GM12878 (cell line): ENCODE data around the gene FAM25A. TPM values are rescaled to one million over a fixed set of nuclear protein-coding genes. Genes with fewer than 3 reads are reported as not detected.

Experiments used
- ATF7 ChIP-seq: fragments of 450-650 bp; IDR thresholded peaks from 2 replicates; pipeline ENCODE4 v1.6.1; 2016; ENCODE audit warnings: low read depth, mild to moderate bottlenecking
- BACH1 ChIP-seq: fragments of 450-650 bp; IDR thresholded peaks from 2 replicates; pipeline ENCODE4 v1.6.1; 2017; ENCODE audit warnings: mild to moderate bottlenecking, borderline replicate concordance
- BHLHE40 ChIP-seq, 2 experiments: fragments of 450-650 bp in 1 of 2; IDR thresholded peaks; 2 replicates each; pipeline ENCODE4 v1.6.1; 2011 to 2017; ENCODE audit warnings: low read depth in 2 of 2, borderline replicate concordance in 1 of 2, improper control_type of control experiment in 1 of 2, low read length in 1 of 2, mild to moderate bottlenecking in 1 of 2
- BRCA1 ChIP-seq: IDR thresholded peaks from 2 replicates; pipeline ENCODE4 v1.6.1; 2011; ENCODE audit warnings: low read depth, low read length, improper control_type of control experiment
- ETV6 ChIP-seq, 2 experiments: fragments of 450-650 bp in 1 of 2; IDR thresholded peaks in 1 of 2; conservative IDR thresholded peaks in 1 of 2; 2 replicates each; pipeline ENCODE4 v1.6.1; 2014; ENCODE audit warnings: antibody characterized with exemption in 1 of 2, borderline replicate concordance in 1 of 2, low read depth in 1 of 2, mild to moderate bottlenecking in 1 of 2, moderate library complexity in 1 of 2
- FOXK2 ChIP-seq: fragments of 450-650 bp; IDR thresholded peaks from 2 replicates; pipeline ENCODE4 v1.6.1; 2017; ENCODE audit warnings: mild to moderate bottlenecking, moderate library complexity
- NFXL1 ChIP-seq: fragments of 450-650 bp; IDR thresholded peaks from 2 replicates; pipeline ENCODE4 v1.6.1; 2017; ENCODE audit warnings: antibody characterized with exemption, mild to moderate bottlenecking, borderline replicate concordance
- NR2F1 ChIP-seq: fragments of 450-650 bp; conservative IDR thresholded peaks from 2 replicates; pipeline ENCODE4 v1.6.1; 2017; ENCODE audit warnings: mild to moderate bottlenecking
- PAX8 ChIP-seq: fragments of 450-650 bp; IDR thresholded peaks from 2 replicates; pipeline ENCODE4 v1.6.1; 2017; ENCODE audit warnings: mild to moderate bottlenecking, moderate library complexity
- PML ChIP-seq: IDR thresholded peaks from 2 replicates; pipeline ENCODE4 v1.6.1; 2012; ENCODE audit warnings: low read length, inconsistent platforms
- REST ChIP-seq: IDR thresholded peaks from 2 replicates; pipeline ENCODE4 v1.6.1; 2012; ENCODE audit warnings: mild to moderate bottlenecking, low read depth, low read length
- SIN3A ChIP-seq: IDR thresholded peaks from 2 replicates; pipeline ENCODE4 v1.6.1; 2012; ENCODE audit warnings: low read depth, low read length, improper control_type of control experiment
- SPI1 ChIP-seq: IDR thresholded peaks from 2 replicates; pipeline ENCODE4 v1.6.1; 2011; ENCODE audit warnings: low read depth, mild to moderate bottlenecking, low read length, moderate library complexity, borderline replicate concordance; ENCODE audit not compliant: insufficient read depth
- SREBF2 ChIP-seq: IDR thresholded peaks from 2 replicates; pipeline ENCODE4 v1.6.1; 2012; ENCODE audit warnings: mild to moderate bottlenecking, low read length
- STAT3 ChIP-seq: IDR thresholded peaks from 2 replicates; pipeline ENCODE4 v1.6.1; 2011; ENCODE audit warnings: low read depth, low read length, improper control_type of control experiment
- SUZ12 ChIP-seq: fragments of 200-600 bp; sonication (generic); IDR thresholded peaks from one replicate; pipeline ENCODE4 v1.6.1; 2018; ENCODE audit warnings: antibody characterized with exemption, mild to moderate bottlenecking; ENCODE audit not compliant: unreplicated experiment
- TAF1 ChIP-seq: IDR thresholded peaks from 2 replicates; pipeline ENCODE4 v1.6.1; 2011; ENCODE audit warnings: mild to moderate bottlenecking, low read depth, low read length, borderline replicate concordance
- TARDBP ChIP-seq: IDR thresholded peaks from 2 replicates; pipeline ENCODE4 v1.6.1; 2016; ENCODE audit warnings: borderline replicate concordance
- ZBED1 ChIP-seq: IDR thresholded peaks from 2 replicates; pipeline ENCODE4 v1.6.1; 2016; ENCODE audit warnings: borderline replicate concordance
- polyA plus RNA-seq, 11 experiments: library from polyadenylated mRNA; depleted of rRNA in 4 of 11; unstranded in 6 of 11; stranded (reverse) in 5 of 11; fragments of >200 nt; fragmentation: Nextera tagmentation in 4 of 11; fragmentation: Illumina TruSeq in 1 of 11; extraction: Ambion mirVana in 4 of 11; extraction: Trizol in 1 of 11; gene quantifications; 1 replicate in 1 of 11; 2 replicates in 10 of 11; pipeline versions ENCODE4 v1.2.1 to v1.2.3, GENCODE V29; 2011 to 2016; ENCODE audit warnings: inconsistent platforms in 2 of 11, missing spikeins in 2 of 11, low read depth in 1 of 11
- total RNA-seq, 4 experiments: library from RNA; depleted of rRNA in 3 of 4; stranded (reverse); fragments of >200 nt in 3 of 4; fragmentation: Illumina TruSeq in 1 of 4; extraction: Trizol in 1 of 4; gene quantifications; 2 replicates each; pipeline versions ENCODE4 v1.2.1 to v1.2.3, GENCODE V29; 2013 to 2021
- TF ChIP-seq, protein P1 (sequence below): IDR thresholded peaks from 2 replicates; pipeline ENCODE4 v1.6.1; 2012; ENCODE audit warnings: improper control_type of control experiment, low read depth, low read length; ENCODE audit not compliant: insufficient replicate concordance
- TF ChIP-seq, protein P2 (sequence below): IDR thresholded peaks from 2 replicates; pipeline ENCODE4 v1.6.1; 2011; ENCODE audit warnings: borderline replicate concordance, low read depth, mild to moderate bottlenecking, moderate library complexity, mixed read lengths, low read length; ENCODE audit not compliant: insufficient read depth; ENCODE audit errors: extremely low read length

Gene FAM25A
- total and polyA plus RNA-seq, 10 of the 15 experiments (the other 5 are each of a cell fraction or from before 2014, with no cell fraction given): not detected

- TF ChIP-seq, protein P1, sequence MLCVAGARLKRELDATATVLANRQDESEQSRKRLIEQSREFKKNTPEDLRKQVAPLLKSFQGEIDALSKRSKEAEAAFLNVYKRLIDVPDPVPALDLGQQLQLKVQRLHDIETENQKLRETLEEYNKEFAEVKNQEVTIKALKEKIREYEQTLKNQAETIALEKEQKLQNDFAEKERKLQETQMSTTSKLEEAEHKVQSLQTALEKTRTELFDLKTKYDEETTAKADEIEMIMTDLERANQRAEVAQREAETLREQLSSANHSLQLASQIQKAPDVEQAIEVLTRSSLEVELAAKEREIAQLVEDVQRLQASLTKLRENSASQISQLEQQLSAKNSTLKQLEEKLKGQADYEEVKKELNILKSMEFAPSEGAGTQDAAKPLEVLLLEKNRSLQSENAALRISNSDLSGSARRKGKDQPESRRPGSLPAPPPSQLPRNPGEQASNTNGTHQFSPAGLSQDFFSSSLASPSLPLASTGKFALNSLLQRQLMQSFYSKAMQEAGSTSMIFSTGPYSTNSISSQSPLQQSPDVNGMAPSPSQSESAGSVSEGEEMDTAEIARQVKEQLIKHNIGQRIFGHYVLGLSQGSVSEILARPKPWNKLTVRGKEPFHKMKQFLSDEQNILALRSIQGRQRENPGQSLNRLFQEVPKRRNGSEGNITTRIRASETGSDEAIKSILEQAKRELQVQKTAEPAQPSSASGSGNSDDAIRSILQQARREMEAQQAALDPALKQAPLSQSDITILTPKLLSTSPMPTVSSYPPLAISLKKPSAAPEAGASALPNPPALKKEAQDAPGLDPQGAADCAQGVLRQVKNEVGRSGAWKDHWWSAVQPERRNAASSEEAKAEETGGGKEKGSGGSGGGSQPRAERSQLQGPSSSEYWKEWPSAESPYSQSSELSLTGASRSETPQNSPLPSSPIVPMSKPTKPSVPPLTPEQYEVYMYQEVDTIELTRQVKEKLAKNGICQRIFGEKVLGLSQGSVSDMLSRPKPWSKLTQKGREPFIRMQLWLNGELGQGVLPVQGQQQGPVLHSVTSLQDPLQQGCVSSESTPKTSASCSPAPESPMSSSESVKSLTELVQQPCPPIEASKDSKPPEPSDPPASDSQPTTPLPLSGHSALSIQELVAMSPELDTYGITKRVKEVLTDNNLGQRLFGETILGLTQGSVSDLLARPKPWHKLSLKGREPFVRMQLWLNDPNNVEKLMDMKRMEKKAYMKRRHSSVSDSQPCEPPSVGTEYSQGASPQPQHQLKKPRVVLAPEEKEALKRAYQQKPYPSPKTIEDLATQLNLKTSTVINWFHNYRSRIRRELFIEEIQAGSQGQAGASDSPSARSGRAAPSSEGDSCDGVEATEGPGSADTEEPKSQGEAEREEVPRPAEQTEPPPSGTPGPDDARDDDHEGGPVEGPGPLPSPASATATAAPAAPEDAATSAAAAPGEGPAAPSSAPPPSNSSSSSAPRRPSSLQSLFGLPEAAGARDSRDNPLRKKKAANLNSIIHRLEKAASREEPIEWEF: no peak
- no peak for TF ChIP-seq SUZ12
- no peak for TF ChIP-seq BRCA1
- no peak for TF ChIP-seq NFXL1
- TF ChIP-seq STAT3: no peak
- TF ChIP-seq REST: no peak
- TF ChIP-seq BACH1: no peak
- TF ChIP-seq SREBF2: no peak
- TF ChIP-seq SPI1: peak; percentile 42; the same call in 1 of the 2 replicates
- TF ChIP-seq ETV6 (conservative IDR thresholded peaks at IDR 0.05 in 1 of 2, IDR thresholded peaks at IDR 0.05 in 1 of 2; ENCODE audit: borderline replicate concordance in 1 of 2, low read depth in 1 of 2): no peak
- TF ChIP-seq ATF7: no peak
- no peak for TF ChIP-seq PML
- no peak for TF ChIP-seq SIN3A
- TF ChIP-seq, protein P2, sequence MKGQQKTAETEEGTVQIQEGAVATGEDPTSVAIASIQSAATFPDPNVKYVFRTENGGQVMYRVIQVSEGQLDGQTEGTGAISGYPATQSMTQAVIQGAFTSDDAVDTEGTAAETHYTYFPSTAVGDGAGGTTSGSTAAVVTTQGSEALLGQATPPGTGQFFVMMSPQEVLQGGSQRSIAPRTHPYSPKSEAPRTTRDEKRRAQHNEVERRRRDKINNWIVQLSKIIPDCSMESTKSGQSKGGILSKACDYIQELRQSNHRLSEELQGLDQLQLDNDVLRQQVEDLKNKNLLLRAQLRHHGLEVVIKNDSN: no peak
- TF ChIP-seq FOXK2: no peak
- no peak for TF ChIP-seq BHLHE40 (IDR thresholded peaks at IDR 0.05; ENCODE audit: borderline replicate concordance in 1 of 2, low read depth in 2 of 2, low read length in 1 of 2)
- TF ChIP-seq ZBED1: no peak
- TF ChIP-seq NR2F1: no peak
- no peak for TF ChIP-seq PAX8
- no peak for TF ChIP-seq TARDBP
- no peak for TF ChIP-seq TAF1
Measured at GRCh38 chr10:87054373-87055295, 34.5 kb downstream of the FAM25A start (continued).
